ENCODE measurements around the gene BICDL1. TPM values are rescaled to one million over a fixed set of nuclear protein-coding genes. Genes with fewer than 3 reads are reported as not detected.

BICDL1 gene
- polyA plus RNA-seq, 1 of the 3 experiments (the other 2 are of a cell fraction), result 0.35 TPM

DNA sequence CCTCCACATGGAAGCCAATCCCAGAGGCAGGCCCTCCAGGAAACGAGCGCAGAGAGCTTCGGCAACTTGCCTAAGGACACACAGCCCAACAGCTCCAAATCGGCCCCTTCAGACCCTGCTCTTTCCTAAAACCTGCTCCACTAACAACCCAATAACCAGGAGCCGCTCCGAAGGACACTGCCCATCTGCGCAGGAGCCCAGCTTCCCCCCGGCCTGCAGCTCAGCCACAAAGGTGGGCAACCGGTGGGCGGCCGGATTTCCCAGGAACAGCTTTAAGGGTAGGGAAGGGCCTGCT lies 114.0 kb downstream of the BICDL1 start:
- H3K4me1 ChIP-seq (ENCODE audit: control insufficient read depth in 1 of 2, insufficient read depth in 2 of 2, low read depth in 1 of 2, low read length in 1 of 2), result peaks cover 0 to 37% of the 10 kb centered on the region in 2 experiments; a peak in 1 of 4 replicates
- no peak overlapping the region for H3K9ac ChIP-seq
- H3K4me2 ChIP-seq, result no peak overlapping the region
- 100% methylated on average over 3 of the region's 11 CpGs for WGBS (ENCODE audit: low lambda C conversion rate)
- H3F3A ChIP-seq (replicated peaks; ENCODE audit: insufficient read depth), result no peaks in the 10 kb centered on the region
- peaks cover 0 to 42% of the 10 kb centered on the region in 2 experiments for H3K36me3 ChIP-seq (replicated peaks in 1 of 2; ENCODE audit: control insufficient read depth in 1 of 2, insufficient read depth in 2 of 2, low read length in 1 of 2)
- H3K27me3 ChIP-seq (ENCODE audit: insufficient read depth), result no peaks in the 10 kb centered on the region
- H3K79me2 ChIP-seq (ENCODE audit: insufficient read depth), result peaks cover 96% of the 10 kb centered on the region
- H3K4me3 ChIP-seq (ENCODE audit: low read depth in 2 of 2, low read length in 1 of 2), result no peak overlapping the region
- TF ChIP-seq RCOR1 (IDR thresholded peaks at IDR 0.05; ENCODE audit: low read length), result no peak
- TF ChIP-seq, protein P1, sequence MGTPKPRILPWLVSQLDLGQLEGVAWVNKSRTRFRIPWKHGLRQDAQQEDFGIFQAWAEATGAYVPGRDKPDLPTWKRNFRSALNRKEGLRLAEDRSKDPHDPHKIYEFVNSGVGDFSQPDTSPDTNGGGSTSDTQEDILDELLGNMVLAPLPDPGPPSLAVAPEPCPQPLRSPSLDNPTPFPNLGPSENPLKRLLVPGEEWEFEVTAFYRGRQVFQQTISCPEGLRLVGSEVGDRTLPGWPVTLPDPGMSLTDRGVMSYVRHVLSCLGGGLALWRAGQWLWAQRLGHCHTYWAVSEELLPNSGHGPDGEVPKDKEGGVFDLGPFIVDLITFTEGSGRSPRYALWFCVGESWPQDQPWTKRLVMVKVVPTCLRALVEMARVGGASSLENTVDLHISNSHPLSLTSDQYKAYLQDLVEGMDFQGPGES (IDR thresholded peaks at IDR 0.05; ENCODE audit: low read depth, low read length), result no peak
- peaks cover 86% of the 10 kb centered on the region for H4K20me1 ChIP-seq (ENCODE audit: insufficient read depth)
- no peaks in the 10 kb centered on the region for H3K9me2 ChIP-seq
- no peak for DNase-seq
- ChIA-PET POLR2A (interaction anchor here (0.6 to 1.6 kb wide), 4 partner anchors 9 to 1695 kb away, joined by 3 to 5 read pairs (median 3); partner anchors contain the start of gene RPLP0), CTCF (interaction anchor here (1.2 to 1.6 kb wide), 2 partner anchors 9 to 16 kb away, joined by 3 to 8 read pairs; no protein-coding TSS in a partner anchor)
- no peak overlapping the region for H2AFZ ChIP-seq (ENCODE audit: low read depth)
- H3K9me3 ChIP-seq, result no peaks in the 10 kb centered on the region
- H3K27ac ChIP-seq (ENCODE audit: low read depth in 2 of 2, low read length in 1 of 2), result no peak overlapping the region

DNA sequence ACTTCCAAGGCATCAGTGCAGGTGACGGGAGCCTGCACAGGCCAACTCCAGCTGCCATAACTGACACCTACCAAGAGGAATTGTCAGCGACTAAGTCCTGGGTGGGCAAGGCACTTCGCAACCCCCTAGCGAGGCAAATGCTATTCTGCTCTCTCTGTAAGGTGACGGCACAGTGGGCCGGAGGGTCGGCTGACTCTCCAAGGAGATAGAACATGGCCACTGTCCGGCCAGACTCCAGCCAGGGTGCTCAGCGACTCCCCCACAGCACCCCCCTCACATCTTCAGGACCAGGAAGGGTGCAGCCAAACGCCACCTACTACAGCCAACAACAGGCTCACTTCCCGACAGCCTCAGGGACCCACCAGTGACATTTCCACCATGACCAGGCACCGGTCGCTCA lies 114.3 kb downstream of the BICDL1 start:
- peaks cover 0 to 39% of the 10 kb centered on the region in 2 experiments for H3K36me3 ChIP-seq (replicated peaks in 1 of 2; ENCODE audit: control insufficient read depth in 1 of 2, insufficient read depth in 2 of 2, low read length in 1 of 2)
- POLR2A ChIA-PET, result interaction anchor here (0.6 to 1.6 kb wide), 3 partner anchors 9 to 1695 kb away, joined by 3 to 5 read pairs (median 3); no protein-coding TSS in a partner anchor
- TF ChIP-seq JUND (IDR thresholded peaks at IDR 0.05) (no peak), MEF2A (IDR thresholded peaks at IDR 0.05; ENCODE audit: borderline replicate concordance, low read depth) (no peak), EP300 (IDR thresholded peaks at IDR 0.05; ENCODE audit: borderline replicate concordance in 1 of 2, low read depth in 1 of 2, low read length in 1 of 2) (no peak), GABPA (IDR thresholded peaks at IDR 0.05; ENCODE audit: low read depth) (no peak), RCOR1 (IDR thresholded peaks at IDR 0.05; ENCODE audit: low read length) (no peak), EZH2phosphoT487 (IDR thresholded peaks at IDR 0.05; ENCODE audit: borderline replicate concordance, low read depth) (no peak), POLR2AphosphoS5 (IDR thresholded peaks at IDR 0.05; ENCODE audit: low read depth, low read length) (no peak), GATA2 (CRISPR knock-in tag; IDR thresholded peaks at IDR 0.05) (no peak), TAF1 (IDR thresholded peaks at IDR 0.05; ENCODE audit: borderline replicate concordance, low read depth, low read length) (no peak), FOSL2 (IDR thresholded peaks at IDR 0.05; ENCODE audit: borderline replicate concordance, low read depth) (no peak), MXI1 (IDR thresholded peaks at IDR 0.05; ENCODE audit: low read depth, low read length) (no peak), FOXJ3 (CRISPR knock-in tag; IDR thresholded peaks at IDR 0.05) (no peak), NFIC (IDR thresholded peaks at IDR 0.05; ENCODE audit: borderline replicate concordance) (no peak)
- TF ChIP-seq, protein P1 (IDR thresholded peaks at IDR 0.05; ENCODE audit: low read depth, low read length), result no peak
- TF ChIP-seq, protein P2, sequence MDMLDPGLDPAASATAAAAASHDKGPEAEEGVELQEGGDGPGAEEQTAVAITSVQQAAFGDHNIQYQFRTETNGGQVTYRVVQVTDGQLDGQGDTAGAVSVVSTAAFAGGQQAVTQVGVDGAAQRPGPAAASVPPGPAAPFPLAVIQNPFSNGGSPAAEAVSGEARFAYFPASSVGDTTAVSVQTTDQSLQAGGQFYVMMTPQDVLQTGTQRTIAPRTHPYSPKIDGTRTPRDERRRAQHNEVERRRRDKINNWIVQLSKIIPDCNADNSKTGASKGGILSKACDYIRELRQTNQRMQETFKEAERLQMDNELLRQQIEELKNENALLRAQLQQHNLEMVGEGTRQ (IDR thresholded peaks at IDR 0.05; ENCODE audit: borderline replicate concordance, low read depth, low read length), result no peak
- TF ChIP-seq, protein P3, sequence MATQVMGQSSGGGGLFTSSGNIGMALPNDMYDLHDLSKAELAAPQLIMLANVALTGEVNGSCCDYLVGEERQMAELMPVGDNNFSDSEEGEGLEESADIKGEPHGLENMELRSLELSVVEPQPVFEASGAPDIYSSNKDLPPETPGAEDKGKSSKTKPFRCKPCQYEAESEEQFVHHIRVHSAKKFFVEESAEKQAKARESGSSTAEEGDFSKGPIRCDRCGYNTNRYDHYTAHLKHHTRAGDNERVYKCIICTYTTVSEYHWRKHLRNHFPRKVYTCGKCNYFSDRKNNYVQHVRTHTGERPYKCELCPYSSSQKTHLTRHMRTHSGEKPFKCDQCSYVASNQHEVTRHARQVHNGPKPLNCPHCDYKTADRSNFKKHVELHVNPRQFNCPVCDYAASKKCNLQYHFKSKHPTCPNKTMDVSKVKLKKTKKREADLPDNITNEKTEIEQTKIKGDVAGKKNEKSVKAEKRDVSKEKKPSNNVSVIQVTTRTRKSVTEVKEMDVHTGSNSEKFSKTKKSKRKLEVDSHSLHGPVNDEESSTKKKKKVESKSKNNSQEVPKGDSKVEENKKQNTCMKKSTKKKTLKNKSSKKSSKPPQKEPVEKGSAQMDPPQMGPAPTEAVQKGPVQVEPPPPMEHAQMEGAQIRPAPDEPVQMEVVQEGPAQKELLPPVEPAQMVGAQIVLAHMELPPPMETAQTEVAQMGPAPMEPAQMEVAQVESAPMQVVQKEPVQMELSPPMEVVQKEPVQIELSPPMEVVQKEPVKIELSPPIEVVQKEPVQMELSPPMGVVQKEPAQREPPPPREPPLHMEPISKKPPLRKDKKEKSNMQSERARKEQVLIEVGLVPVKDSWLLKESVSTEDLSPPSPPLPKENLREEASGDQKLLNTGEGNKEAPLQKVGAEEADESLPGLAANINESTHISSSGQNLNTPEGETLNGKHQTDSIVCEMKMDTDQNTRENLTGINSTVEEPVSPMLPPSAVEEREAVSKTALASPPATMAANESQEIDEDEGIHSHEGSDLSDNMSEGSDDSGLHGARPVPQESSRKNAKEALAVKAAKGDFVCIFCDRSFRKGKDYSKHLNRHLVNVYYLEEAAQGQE (IDR thresholded peaks at IDR 0.05; ENCODE audit: low read depth, low read length), result no peak
- TF ChIP-seq, protein P4, sequence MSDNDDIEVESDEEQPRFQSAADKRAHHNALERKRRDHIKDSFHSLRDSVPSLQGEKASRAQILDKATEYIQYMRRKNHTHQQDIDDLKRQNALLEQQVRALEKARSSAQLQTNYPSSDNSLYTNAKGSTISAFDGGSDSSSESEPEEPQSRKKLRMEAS (IDR thresholded peaks at IDR 0.05; ENCODE audit: low read depth), result no peak

More for the DNA sequence above, 114.3 kb downstream of the BICDL1 start:
- Histone ChIP-seq H2AFZ (ENCODE audit: low read depth) (no peak overlapping the region), H3K9ac (no peak overlapping the region), H3K4me2 (no peak overlapping the region), H3K9me3 (no peaks in the 10 kb centered on the region), H3K27me3 (ENCODE audit: insufficient read depth) (no peaks in the 10 kb centered on the region), H3K9me2 (no peaks in the 10 kb centered on the region), H3K4me3 (ENCODE audit: low read depth in 2 of 2, low read length in 1 of 2) (no peak overlapping the region), H4K20me1 (ENCODE audit: insufficient read depth) (peaks cover 90% of the 10 kb centered on the region), H3F3A (replicated peaks; ENCODE audit: insufficient read depth) (no peaks in the 10 kb centered on the region), H3K79me2 (ENCODE audit: insufficient read depth) (peaks cover 99% of the 10 kb centered on the region), H3K4me1 (ENCODE audit: control insufficient read depth in 1 of 2, insufficient read depth in 2 of 2, low read depth in 1 of 2, low read length in 1 of 2) (peaks cover 0 to 37% of the 10 kb centered on the region in 2 experiments; a peak in 1 of 4 replicates), H3K27ac (ENCODE audit: low read depth in 2 of 2, low read length in 1 of 2) (no peak overlapping the region; a peak in 1 of 4 replicates)
- CTCF ChIA-PET, result interaction anchor here (1.6 kb wide), 1 partner anchor 16 kb away, joined by 8 read pairs; no protein-coding TSS in a partner anchor
- DNase-seq, result no peak
- WGBS (ENCODE audit: low lambda C conversion rate), result 92% methylated on average over 8 of the region's 13 CpGs
